Fibroblast of gingiva (primary cell): ENCODE results near the gene MGAT5B.
"Not testable (repeated sequence)": the region's sequence is repeated elsewhere in the genome, so short reads cannot be mapped to it uniquely, and the experiment has no call there.

Experiments
- DNase-seq: peaks from one replicate; pipeline ENCODE4 v3.0.0-alpha.2; 2011; ENCODE audit warnings: low read depth

Gene MGAT5B

GRCh38 chr17:76868176-76868668 lies at the start of gene MGAT5B:
MGAT5B (plus strand) TSS chr17:76868404; CDS start chr17:76869030, 626 bp downstream.
- peak; percentile 75 for DNase-seq

GRCh38 chr17:76820039-76820438 lies 48.2 kb upstream of the MGAT5B start:
- DNase-seq: no peak

GRCh38 chr17:76820561-76820960 lies 47.6 kb upstream of the MGAT5B start:
- no peak for DNase-seq

GRCh38 chr17:76822184-76822778 lies 45.9 kb upstream of the MGAT5B start:
- DNase-seq: no peak

GRCh38 chr17:76824093-76824492 lies 44.1 kb upstream of the MGAT5B start:
- DNase-seq: no peak

- DNase-seq: no peak
Observed at GRCh38 chr17:76826330-76827068, 41.7 kb upstream of the MGAT5B start.

GRCh38 chr17:76827736-76828135 lies 40.5 kb upstream of the MGAT5B start:
- no peak for DNase-seq

- no peak for DNase-seq
Observed at GRCh38 chr17:76830987-76831715, 37.1 kb upstream of the MGAT5B start.

GRCh38 chr17:76833034-76833644 lies 35.1 kb upstream of the MGAT5B start:
- DNase-seq: no peak

- DNase-seq: no peak
Observed at GRCh38 chr17:76833747-76834146, 34.5 kb upstream of the MGAT5B start.

- DNase-seq: no peak
Observed at GRCh38 chr17:76834870-76835269, 33.3 kb upstream of the MGAT5B start.

GRCh38 chr17:76840443-76840767 lies 27.8 kb upstream of the MGAT5B start:
- DNase-seq: no peak

- DNase-seq: no peak
Observed at GRCh38 chr17:76840884-76841775, 27.1 kb upstream of the MGAT5B start.

GRCh38 chr17:76841776-76842405 lies 26.3 kb upstream of the MGAT5B start:
- no peak for DNase-seq

GRCh38 chr17:76843068-76843467 lies 25.1 kb upstream of the MGAT5B start:
- not testable (repeated sequence) for DNase-seq

GRCh38 chr17:76843703-76844484 lies 24.3 kb upstream of the MGAT5B start:
- DNase-seq: no peak

- DNase-seq: no peak
Observed at GRCh38 chr17:76844485-76844829, 23.7 kb upstream of the MGAT5B start.

GRCh38 chr17:76844846-76845245 lies 23.4 kb upstream of the MGAT5B start:
- no peak for DNase-seq

GRCh38 chr17:76845541-76846017 lies 22.6 kb upstream of the MGAT5B start:
- no peak for DNase-seq

GRCh38 chr17:76847031-76847430 lies 21.2 kb upstream of the MGAT5B start:
- no peak for DNase-seq
